DMS53 treated with DMSO at 0.1 percent for 48 hours (cell line): ENCODE results near the gene CCDC34.
A peak's percentile ranks its signal among the peaks of the same experiment; 100 is the strongest.
"Not testable (repeated sequence)": the region's sequence is repeated elsewhere in the genome, so short reads cannot be mapped to it uniquely, and the experiment has no call there.

ENCODE experiments used
- DNase-seq: peaks from one replicate; lab custom pipeline; 2025; ENCODE audit not compliant: unreplicated experiment; lab: John Stamatoyannopoulos, UW

The CCDC34 gene

DNA sequence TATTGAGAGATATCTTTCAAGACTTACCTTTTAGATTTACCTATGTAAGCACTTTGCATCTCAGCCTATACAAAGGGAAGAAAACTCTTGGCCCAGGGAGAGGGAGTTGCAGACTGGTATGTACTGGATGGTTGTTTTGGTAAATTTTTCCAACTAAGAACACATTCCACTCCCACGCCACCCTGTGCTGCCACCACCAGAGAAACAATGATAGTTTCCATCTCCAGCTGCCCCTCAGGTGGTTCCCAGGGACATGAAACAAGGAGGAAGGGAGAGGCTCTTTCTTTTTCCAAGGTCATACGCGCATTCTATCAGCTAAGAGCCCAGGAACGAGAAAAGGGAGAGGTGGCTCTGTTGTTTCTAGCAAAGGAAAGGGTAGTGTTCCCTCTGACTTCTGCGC lies 34.4 kb downstream of the CCDC34 start:
- no peak for DNase-seq

DNA sequence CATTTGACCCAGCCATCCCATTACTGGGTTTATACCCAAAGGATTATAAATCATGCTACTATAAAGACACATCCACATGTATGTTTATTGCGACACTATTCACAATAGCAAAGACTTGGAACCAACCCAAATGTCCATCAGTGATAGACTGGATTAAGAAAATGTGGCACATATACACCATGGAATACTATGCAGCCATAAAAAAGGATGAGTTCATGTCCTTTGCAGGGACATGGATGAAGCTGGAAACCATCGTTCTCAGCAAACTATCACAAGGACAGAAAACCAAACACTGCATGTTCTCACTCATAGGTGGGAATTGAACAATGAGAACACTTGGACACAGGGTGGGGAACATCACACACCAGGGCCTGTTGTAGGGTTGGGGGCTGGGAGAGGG lies 36.0 kb downstream of the CCDC34 start:
- not testable (repeated sequence) for DNase-seq

DNA sequence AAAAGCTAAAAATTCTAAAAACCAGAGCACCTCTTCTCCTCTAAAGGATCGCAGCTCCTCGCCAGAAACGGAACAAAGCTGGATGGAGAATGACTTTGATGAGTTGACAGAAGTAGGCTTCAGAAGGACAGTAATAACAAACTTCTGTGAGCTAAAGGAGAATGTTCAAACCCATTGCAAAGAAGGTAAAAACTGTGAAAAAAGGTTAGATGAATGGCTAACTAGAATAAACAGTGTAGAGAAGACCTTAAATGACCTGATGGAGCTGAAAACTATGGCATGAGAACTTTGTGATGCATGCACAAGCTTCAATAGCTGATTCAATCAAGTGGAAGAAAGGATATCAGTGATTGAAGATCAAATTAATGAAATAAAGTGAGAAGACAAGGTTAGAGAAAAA lies 40.8 kb downstream of the CCDC34 start:
- not testable (repeated sequence) for DNase-seq

DNA sequence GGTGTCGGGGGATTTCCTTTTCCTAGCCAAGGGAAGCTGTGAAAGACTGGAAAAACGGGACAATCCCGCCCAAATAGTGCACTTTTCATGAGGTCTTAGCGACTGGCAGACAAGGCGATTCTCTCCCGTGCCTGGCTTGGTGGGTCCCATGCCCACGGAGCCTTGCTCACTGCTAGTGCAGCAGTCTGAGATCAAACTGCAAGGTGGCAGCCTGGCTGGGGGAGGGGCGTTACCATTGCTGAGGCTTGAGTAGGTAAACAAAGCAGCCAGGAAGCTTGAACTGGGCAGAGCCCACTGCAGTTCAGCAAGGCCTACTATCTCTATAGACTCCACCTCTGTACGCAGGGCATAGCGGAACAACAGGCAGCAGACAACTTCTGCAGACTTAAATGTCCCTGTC lies 41.7 kb downstream of the CCDC34 start:
- not testable (repeated sequence) for DNase-seq

DNA sequence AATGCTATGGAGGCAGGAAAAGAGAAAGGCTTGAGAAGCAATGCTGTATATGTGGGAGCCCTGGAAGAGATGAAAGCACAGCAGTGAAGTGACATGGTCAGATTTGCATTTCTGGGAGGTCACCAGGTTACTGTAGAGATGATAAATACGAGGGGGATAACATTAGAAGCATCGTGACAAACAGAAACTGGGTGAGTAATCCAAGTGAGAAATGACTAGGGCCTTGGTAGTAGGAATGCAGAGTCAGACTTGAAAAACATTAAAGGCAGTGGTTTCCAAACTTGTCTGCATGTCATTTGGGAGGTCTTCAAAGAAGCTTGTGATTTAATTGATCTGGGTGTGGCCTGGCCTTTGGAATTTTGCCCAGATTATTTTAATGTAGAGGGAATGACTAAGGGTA lies 43.9 kb downstream of the CCDC34 start:
- DNase-seq = no peak

DNA sequence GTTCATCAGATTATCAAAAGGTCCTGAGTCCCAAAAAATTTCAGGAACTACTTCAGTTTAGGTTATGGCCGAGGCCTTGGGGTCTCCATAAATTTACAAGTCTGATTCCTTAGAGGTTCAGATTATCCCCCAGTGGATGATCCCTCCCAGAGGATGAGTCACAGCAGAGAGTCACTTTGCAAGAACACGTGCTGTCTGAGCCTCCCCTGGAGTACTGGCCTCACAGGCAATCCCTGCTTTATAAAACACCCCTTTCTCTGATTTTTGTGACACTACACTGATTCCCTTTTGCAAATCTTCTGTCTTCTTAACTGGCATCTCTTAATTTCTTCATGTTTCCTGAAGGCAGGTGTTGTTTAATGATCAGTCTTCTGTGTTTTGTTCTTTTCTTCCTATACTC lies 45.3 kb downstream of the CCDC34 start:
- DNase-seq = no peak

DNA sequence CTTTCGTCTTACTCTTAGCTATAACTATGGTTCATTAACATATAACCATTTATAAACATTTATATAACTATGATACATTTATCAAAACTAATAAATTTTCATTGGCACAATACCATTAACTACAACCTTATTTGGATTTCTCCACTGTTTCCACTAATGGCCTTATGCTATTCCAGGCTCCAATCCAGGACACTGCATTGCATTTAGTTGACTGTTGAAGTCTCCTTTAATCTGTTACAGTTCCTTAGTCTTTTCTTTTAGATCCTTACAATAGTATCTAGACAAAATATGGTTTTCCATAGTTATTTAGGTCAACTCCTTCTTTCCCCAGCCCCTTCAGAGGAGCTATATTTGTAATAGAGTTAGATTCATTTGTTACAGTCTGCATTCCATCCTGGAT lies 47.2 kb downstream of the CCDC34 start:
- no peak for DNase-seq

DNA sequence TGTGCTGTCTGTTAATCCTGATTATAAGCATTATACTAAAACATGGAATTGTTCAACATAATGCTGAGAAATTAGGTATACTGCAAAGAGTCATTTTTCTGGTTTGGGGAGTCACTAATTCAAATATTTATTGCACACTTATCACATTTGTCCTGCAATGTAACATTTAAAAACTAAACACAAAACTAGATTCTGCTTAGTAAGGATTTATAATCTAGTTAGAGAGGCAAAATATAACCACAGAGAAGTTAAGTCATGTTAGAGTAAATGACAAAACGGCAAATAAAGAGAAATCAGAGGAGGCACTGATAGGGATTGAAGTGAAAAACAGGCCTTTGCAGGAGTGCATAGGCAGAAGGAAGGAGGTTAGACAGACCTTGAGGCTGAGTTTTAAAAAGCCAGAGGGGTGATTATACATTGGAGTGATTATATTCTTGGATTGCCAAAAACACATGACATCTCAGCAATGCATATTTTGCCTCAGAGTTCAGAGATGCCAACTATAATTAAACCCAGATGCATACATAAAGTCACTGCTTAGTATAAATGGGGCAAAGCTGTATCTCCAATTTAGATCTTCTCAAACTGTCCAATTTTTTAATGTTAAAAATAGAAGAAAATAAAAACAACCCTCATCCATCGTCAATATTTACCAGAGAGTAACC lies 49.7 kb downstream of the CCDC34 start:
- no peak for DNase-seq

DNA sequence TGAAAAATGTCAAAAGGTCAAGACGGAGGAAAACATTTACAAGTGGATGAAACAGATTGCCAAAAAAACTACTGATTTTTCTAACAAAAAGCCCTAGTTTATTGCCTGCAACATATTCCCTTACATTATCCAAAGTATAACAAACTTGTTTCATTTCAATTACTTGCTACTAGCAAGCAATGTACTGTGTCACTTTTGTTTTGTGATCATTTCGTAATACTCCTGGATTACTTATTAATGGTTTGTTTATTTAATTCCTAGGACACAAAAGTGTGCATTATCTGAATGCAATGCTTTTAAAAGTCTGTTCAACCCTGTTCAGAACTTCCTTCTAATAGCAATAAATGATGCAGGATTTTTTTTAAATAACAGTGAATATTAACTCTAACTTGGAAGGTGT lies 50.9 kb downstream of the CCDC34 start:
- DNase-seq = no peak

DNA sequence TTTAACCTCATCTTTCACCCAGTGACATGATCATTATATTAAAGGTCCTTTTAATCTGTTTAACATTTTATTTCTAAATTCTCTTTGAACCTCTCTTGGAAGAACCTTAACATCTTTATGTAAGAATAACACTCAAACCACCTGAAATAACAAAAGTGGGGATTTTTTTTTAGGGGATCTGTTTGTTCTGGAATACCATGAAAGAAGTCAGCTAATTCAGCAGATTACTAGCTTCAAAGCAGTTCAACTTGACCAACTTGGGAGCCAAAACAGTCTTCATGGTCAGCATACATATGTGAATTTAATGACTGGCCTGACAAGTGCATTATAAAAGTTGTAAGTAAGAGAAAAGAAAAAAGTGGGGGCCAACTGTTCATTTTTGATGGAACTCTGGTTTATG lies 52.3 kb downstream of the CCDC34 start:
- no peak for DNase-seq

DNA sequence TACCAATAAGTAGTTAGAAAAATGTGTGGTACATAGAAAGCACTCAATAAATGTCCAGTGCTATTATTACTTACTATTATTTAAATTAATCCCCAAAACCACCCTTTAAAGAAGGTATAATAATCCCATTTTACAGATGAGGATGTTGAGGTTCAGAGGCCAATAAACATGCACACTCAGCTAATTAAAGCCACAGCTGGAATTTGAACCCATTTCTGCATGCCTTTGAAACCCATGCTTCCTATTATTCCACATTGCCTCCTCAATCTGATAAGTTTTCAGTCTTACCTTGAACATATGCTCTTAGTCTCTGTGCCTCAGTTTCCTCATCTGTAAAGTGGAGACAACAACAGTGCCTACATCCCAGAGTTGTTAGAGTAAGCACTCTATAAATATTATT lies 52.8 kb downstream of the CCDC34 start:
- DNase-seq = no peak

DNA sequence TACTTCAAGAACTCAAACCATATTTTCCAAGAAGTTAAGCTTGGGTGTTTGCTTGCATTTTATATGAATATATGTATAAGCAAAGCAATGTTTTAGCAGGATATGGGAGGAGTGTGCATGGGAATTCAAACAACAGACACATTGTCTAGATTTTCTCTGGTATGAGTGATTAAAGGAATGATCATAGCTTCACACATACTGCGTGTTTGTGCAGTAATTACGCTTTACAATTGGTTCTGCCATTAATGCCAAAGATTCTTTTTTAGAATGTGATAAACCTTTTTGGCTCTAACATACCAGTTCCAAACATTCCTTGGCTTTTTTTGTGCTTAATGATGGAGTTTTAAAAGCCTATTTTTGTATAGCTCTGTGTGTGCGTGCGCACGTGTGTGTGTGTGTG lies 54.0 kb downstream of the CCDC34 start:
- no peak for DNase-seq

DNA sequence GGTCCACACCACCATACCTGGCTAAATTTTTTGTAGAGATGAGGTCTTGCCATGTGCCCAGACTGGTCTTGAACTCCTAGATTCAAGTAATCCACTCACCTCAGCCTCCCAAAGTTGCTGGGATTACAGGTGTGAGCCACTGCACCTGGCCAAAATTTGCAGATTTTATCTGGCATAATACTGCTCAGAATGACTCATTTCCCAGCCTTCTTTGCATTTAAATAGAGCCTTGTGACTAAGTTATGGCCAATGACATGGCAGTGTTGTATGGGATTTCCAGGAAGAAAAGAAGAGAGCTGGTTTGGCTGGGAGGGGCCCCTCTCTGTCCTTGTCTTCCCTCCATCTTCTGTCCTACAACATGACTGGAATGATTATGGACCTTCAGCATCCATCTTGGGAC lies 55.8 kb downstream of the CCDC34 start:
- no peak for DNase-seq

DNA sequence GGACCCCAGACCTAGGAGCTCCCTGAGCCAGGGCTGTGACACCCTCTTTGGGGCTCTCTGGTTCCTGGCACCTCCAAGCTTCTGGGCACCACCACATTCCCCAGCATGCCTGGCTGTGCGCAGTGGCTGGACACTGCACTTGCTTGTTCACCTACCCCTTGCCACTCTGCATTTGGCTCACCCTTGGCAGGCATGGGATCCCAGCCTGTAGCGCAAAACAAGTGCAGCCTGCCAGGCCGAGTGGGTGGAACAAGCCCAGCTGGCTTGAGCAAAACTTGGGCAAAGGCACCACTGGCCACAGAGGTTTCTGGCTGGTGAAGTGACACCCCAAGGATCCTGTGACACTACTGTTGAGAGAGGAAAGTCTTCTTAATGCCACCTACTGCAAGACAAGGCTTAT lies 57.3 kb downstream of the CCDC34 start:
- no peak for DNase-seq

DNA sequence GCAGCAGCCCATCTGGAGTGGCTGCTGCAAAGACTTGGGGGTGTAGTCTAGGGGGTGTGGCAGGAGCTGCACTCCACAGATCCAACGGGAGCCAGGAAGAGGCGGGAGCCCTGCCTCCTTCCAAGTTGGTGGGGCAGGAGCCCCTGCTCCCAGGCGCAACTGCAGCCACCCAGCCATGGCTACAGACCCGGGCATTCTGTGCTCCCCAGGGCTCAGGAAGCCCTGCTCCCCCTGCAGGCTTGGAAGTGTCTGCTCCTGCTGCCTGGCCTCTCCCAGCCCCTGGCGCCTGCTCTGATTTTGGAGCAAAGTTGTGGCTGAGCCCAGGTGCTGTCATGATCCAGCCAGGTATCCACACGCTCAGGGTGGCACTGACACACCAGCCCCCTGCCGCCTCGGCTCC lies 58.5 kb downstream of the CCDC34 start:
- no peak for DNase-seq

DNA sequence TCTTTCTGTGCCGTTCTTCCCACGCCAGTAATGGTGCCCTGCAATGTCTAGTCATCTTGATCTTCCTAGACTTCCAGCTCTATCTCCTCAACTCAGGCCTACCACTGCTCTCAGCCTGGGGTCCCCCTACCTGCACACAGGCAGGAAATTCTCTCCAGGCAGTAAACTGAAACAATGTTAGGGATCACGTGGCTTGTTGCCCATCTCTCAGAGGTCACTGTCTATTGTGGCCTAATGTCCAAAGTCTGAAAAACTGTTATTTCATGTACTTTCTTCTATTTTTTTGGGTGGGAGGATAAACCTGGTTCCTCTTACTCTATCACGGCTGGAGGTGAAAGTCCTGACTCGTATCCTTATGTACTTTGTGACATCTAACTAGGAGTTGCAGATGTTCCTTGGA lies 59.1 kb downstream of the CCDC34 start:
- no peak for DNase-seq

DNA sequence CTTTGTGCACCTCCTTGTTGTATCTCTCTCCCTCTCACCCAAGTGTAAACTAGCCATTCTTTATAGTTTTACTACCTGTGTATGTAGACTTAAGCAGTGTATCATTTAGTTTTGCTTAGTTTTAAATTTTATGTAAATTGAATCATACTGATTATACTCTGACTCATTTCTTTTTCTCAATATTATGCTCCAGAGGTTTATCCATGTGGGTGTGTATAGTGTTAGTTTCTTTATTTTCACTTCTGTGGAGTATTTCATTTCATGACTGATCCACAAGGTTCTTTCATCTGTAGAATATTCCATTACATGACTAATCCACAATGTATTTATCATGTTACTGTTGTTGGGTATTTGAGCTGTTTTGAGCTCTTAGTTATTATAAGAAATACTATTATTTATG lies 62.0 kb downstream of the CCDC34 start:
- DNase-seq = no peak

DNA sequence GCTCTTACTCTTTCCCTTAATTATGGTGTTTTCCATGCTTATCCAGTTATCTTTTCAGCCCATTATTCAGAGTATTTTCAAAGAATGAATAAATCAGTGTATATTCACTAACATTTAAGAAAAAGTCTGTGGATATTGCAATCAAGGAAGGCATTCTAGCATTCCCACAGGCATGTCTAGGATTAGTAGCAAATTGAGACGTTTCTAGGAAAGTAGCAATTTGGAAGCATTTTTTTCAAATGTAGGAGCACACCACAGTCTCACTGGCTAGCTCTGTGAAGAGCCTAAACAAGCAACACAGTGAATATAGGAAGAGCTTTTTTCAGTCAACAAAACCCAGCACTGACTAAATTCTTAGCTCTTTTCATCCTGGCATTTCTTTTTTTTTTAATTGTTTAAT lies 65.4 kb downstream of the CCDC34 start:
- no peak for DNase-seq

DNA sequence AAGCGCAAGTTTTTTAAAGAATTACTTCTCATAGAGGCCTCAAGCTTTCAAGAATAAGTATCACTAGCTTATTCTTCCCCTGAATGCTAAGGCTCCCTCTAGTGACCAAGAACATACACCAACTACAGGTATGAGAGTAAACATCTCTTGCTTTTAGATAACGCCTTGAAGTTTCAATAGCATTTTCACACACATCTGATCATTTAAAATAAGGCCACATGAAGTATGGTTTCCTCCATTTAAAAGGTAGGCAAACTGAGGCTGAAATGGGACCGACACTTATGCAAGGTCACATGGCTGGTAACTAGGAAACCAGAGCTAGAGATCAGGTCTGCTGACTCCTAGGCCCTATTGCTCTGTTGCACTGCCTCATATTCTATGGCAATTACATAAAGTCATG lies 66.5 kb downstream of the CCDC34 start:
- DNase-seq = peak; percentile 51

DNA sequence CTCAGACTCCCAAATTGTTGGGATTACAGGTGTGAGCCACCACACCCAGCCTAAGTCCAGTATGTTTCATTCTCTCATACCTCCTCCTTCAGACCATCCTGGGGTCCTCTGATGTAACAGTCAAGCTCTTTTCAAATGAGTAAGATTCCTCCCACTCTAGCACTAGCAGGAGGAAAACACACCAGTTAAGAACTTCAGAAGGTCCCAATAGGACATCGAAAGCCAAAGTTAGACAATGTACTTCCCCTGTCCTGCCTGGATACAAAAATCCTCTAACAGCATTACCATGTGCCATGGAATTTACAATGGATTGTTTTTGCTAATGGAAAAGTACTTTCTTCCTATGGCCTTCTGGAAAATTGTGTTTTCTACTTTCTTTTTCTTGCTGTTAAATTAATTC lies 67.1 kb downstream of the CCDC34 start:
- DNase-seq = no peak

DNA sequence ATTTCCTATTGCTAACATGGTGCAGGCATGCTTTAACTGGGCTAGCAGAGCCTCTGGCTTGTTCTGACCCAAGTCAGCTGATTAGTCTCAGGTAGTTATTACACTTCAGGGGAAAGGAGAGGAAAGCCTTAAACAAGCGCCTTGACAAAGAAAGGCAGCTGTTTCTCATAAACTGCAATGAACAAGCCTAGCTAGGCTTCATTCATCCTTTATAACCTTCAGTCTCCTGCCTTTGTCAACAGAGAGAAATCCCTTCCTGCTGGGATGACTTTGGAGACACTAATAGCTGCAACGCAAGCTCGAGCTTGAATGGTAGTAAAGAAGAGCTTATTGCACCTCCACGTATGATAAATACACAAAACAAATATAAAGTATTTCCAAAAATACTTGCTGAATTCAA lies 68.4 kb downstream of the CCDC34 start:
- no peak for DNase-seq

DNA sequence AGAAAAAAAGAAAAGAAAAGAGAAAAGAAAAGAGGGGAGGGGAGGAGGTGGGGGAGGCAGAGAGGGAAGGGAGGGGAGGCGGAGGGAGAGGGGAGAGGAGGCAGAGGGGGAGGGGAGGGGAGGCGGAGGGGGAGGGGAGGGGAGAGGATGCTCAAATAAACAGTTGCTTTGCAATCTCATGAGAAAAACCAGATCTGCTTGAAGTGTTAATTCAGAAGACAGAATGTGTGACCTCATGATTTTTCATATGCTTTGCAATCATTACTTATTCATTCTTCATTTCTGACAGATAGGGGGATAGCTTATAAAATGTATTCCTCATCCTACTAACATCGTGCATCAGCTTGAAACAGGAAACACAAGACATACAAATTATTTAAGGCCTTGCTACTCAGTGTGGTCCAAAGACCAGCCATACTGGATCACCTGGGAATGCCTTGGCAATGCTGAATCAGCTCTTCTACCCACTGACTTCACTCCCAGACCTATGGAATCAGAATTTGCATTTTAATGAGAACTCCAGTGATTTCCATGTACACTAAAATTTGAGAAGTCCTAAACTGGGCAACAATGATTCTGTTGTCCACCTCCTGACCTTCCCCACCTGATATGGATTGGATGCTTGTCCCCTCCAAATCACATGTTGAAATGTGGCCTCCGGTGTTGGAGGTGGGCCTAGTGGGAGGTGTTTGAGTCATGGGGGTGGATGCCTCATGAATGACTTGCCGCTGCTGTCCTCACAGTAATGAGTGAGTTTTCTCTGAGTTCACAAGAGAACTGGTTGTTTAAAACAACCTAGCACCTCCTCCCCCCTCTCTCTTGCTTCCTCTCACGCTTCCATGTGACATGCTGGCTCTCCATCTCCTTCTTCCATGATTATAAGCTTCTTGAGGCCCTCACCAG lies 69.2 kb downstream of the CCDC34 start:
- DNase-seq = no peak

DNA sequence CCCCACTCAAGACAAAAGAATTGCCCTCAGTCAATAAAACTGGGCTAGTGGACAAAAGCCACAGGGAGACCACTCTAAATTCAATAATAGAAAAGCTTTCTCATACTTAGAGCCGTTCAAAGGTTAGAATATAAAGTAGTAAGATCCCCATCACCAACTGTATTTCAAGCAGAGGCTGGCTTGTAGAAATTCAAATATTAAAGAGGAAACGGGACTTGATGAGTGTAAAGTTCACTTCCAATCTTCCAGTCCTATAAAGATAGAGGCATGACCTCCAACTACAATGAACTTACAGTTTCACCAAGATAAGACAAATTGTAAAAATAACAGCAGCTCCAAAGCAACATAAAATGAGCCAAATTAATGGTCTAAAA lies 70.4 kb downstream of the CCDC34 start:
- no peak for DNase-seq
